CD4-positive, CD25-positive, alpha-beta regulatory T cell (primary cell): ENCODE measurements around the gene AURKB. TPM values are rescaled to one million over a fixed set of nuclear protein-coding genes. Genes with fewer than 3 reads are reported as not detected.
"Not testable (repeated sequence)": the region's sequence is repeated elsewhere in the genome, so short reads cannot be mapped to it uniquely, and the experiment has no call there.

Source experiments
- ATAC-seq, 2 donors: fragments of 150-1000 bp; cut with Tn5 transposase; one replicate each; pipeline ENCODE4 v1.10.0; 2021; ENCODE audit warnings: low read depth in 2 of 2, moderate number of reproducible peaks in 2 of 2, moderate library complexity in 1 of 2
- DNase-seq, 3 donors: peaks; one replicate each; pipeline versions ENCODE4 v3.0.0 to v3.0.0-alpha.2; 2012 to 2022; ENCODE audit warnings: mixed read lengths in 1 of 3
- H3K27ac ChIP-seq: one replicate; pipeline ENCODE4 v1.7.0; 2013; ENCODE audit warnings: mild to moderate bottlenecking, low read length; ENCODE audit not compliant: insufficient read depth, poor library complexity, severe bottlenecking
- H3K27me3 ChIP-seq: one replicate; pipeline ENCODE4 v1.7.0; 2013; ENCODE audit warnings: low read length; ENCODE audit not compliant: control insufficient read depth, insufficient read depth
- H3K36me3 ChIP-seq: one replicate; pipeline ENCODE4 v1.7.0; 2013; ENCODE audit warnings: mild to moderate bottlenecking, low read length, moderate library complexity; ENCODE audit not compliant: control insufficient read depth, insufficient read depth
- H3K4me1 ChIP-seq: 2 replicates; pipeline ENCODE4 v1.7.0; 2013; ENCODE audit warnings: mild to moderate bottlenecking, low read length; ENCODE audit not compliant: insufficient read depth, control insufficient read depth, poor library complexity, severe bottlenecking
- H3K4me3 ChIP-seq: one replicate; pipeline ENCODE4 v1.7.0; 2013; ENCODE audit warnings: low read depth, mild to moderate bottlenecking, low read length, moderate library complexity
- H3K9me3 ChIP-seq, 2 experiments: 1 replicate in 1 of 2; 2 replicates in 1 of 2; pipeline ENCODE4 v1.7.0; 2013; ENCODE audit warnings: low read length in 2 of 2, mild to moderate bottlenecking in 1 of 2, moderate library complexity in 1 of 2; ENCODE audit not compliant: control insufficient read depth in 2 of 2
- H3K27ac Mint-ChIP-seq, 3 donors: one replicate each; pipeline ENCODE4 v1.8.0; 2020 to 2022; ENCODE audit warnings: mild to moderate bottlenecking in 3 of 3, mixed read lengths in 3 of 3, moderate library complexity in 2 of 3
- H3K27me3 Mint-ChIP-seq: one replicate; pipeline ENCODE4 v1.8.0; 2022; ENCODE audit warnings: mild to moderate bottlenecking, mixed read lengths
- H3K36me3 Mint-ChIP-seq: one replicate; pipeline ENCODE4 v1.8.0; 2020; ENCODE audit warnings: mixed read lengths
- H3K4me1 Mint-ChIP-seq, 4 donors: one replicate each; pipeline ENCODE4 v1.8.0; 2020 to 2022; ENCODE audit warnings: mixed read lengths in 4 of 4, mild to moderate bottlenecking in 1 of 4
- H3K4me3 Mint-ChIP-seq, 4 donors: one replicate each; pipeline ENCODE4 v1.8.0; 2020 to 2022; ENCODE audit warnings: mild to moderate bottlenecking in 4 of 4, mixed read lengths in 4 of 4, moderate library complexity in 3 of 4
- H3K9me3 Mint-ChIP-seq, 7 donors: one replicate each; pipeline ENCODE4 v1.8.0; 2020 to 2022; ENCODE audit warnings: mixed read lengths in 7 of 7, mild to moderate bottlenecking in 3 of 7, moderate library complexity in 2 of 7
- polyA plus RNA-seq, 4 donors: library from polyadenylated mRNA; unstranded; fragments of 300-500 nt; fragmentation: Illumina TruSeq; gene quantifications; one replicate each; pipeline ENCODE4 v1.2.3, GENCODE V29; 2021
- total RNA-seq: library from RNA; stranded (reverse); gene quantifications from one replicate; pipeline ENCODE4 v1.2.3, GENCODE V29; 2022

AURKB gene
- total and polyA plus RNA-seq, 5 donors from 2014 or later = 1.5 to 5.3 (median 3.5) TPM

DNA sequence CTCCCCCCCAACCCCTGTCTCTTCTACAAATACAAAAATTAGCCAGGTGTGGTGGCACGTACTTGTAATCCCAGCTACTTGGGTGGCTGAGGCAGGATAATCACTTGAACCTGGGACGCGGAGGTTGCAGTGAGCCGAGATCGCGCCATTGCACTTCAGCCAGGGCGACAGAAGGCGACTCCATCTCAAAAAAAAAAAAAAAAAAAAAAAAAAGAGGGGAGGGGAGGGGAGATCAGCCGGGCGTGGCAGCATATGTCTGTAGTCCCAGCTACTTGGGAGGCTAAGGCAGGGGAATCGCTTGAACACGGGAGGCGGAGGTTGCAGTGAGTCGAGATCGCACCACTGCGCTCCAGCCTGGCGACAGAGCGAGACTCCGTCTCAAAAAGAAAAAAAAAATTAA, 40.2 kb downstream of the AURKB start:
- not testable (repeated sequence) for H3K9me3 Mint-ChIP-seq, H3K27ac Mint-ChIP-seq

DNA sequence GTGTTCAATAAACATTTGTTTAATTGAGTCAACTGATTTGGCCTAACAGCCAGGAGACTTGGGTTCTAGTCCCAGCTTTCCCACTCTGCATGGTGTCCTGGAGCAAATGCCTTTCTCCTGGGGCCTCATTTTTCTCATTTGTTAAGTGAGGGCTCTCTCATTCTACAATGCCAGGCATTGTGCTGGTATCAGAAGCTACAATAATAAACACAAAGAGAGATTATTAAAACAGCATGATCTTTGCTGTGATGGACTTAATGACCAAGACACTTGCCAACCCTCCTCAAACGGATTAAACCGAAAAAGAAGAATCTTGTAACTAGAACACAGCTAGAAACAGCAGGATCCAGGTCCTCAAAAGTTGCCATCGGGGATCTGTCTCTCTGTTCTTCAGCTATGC, 42.8 kb downstream of the AURKB start:
- H3K36me3 ChIP-seq = no peaks in the 10 kb centered on the region
- ATAC-seq (no peak), DNase-seq (no peak)
- H3K27me3 Mint-ChIP-seq = peaks cover 4% of the 10 kb centered on the region
- H3K27ac ChIP-seq = no peak overlapping the region
- H3K9me3 Mint-ChIP-seq = no peaks in the 10 kb centered on the region
- H3K4me1 ChIP-seq = peaks cover 26% of the 10 kb centered on the region
- H3K36me3 Mint-ChIP-seq = no peaks in the 10 kb centered on the region
- peaks cover 0 to 42% (median 13%) of the 10 kb centered on the region in 4 donors for H3K4me1 Mint-ChIP-seq
- no peak overlapping the region for H3K27ac Mint-ChIP-seq
- no peaks in the 10 kb centered on the region for H3K27me3 ChIP-seq
- H3K9me3 ChIP-seq = no peaks in the 10 kb centered on the region
- no peak overlapping the region for H3K4me3 ChIP-seq
- peak overlapping the region in 1 of 4 donors; percentile 13 for H3K4me3 Mint-ChIP-seq

More for the DNA sequence above, 40.2 kb downstream of the AURKB start:
- ATAC-seq, H3K4me3 ChIP-seq, H3K9me3 ChIP-seq, H3K27me3 ChIP-seq, DNase-seq, H3K27ac ChIP-seq, H3K36me3 Mint-ChIP-seq, H3K4me3 Mint-ChIP-seq, H3K36me3 ChIP-seq, H3K27me3 Mint-ChIP-seq: not testable (repeated sequence)
- peaks cover 10 to 46% (median 21%) of the 10 kb centered on the region in 4 donors for H3K4me1 Mint-ChIP-seq
- H3K4me1 ChIP-seq = peaks cover 20% of the 10 kb centered on the region

DNA sequence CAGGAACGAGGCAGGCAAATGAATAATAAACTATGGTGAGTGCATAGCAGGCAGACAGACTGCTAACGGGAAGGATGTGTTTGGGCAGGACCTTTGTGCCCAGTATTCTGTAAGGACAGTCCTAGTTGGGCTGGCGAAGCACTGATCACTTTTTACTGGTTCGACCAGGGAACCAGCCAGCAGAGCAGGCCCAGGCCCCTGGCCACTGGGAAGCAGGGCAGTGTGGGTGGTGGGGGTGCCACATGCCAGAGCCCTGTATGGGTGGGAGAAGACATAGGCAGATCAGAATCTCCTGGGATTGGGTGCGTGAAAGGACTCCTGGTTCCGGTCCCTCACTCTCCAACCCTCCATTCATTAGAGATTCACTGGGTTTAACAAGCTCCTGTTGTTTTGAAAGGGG, 43.6 kb downstream of the AURKB start:
- no peaks in the 10 kb centered on the region for H3K9me3 Mint-ChIP-seq
- peaks cover 0 to 41% (median 12%) of the 10 kb centered on the region in 4 donors for H3K4me1 Mint-ChIP-seq
- Histone ChIP-seq H3K36me3 (no peaks in the 10 kb centered on the region), H3K4me3 (no peak overlapping the region), H3K27ac (no peak overlapping the region), H3K27me3 (no peaks in the 10 kb centered on the region), H3K9me3 (no peaks in the 10 kb centered on the region), H3K4me1 (peaks cover 31% of the 10 kb centered on the region)
- ATAC-seq = no peak
- peaks cover under 1% of the 10 kb centered on the region for H3K36me3 Mint-ChIP-seq
- no peak overlapping the region for H3K27ac Mint-ChIP-seq
- no peak for DNase-seq
- peak overlapping the region in 2 of 4 donors; percentile 52 to 81 for H3K4me3 Mint-ChIP-seq
- H3K27me3 Mint-ChIP-seq = peaks cover 4% of the 10 kb centered on the region

DNA sequence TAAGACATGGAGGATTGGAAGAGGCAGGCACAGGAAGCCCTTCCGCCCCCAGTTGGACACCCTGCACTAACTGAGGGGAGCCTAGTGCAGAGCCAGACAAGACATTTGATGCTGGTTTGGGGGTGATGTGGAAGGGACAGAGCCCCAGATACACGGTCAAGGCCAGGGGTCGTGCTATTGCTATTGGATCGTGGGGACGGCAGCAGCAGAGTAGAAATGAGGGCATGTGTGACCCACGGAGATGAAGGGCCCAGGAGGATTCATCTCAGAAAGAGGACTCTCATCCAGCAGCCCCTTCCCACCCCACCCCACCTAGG, 45.6 kb downstream of the AURKB start:
- peak overlapping the region; percentile 96 to 97 (median 97) for H3K27ac Mint-ChIP-seq
- peak overlapping the region; percentile 73 to 93 (median 90) for H3K4me3 Mint-ChIP-seq
- peak in 1 of 3 donors; percentile 75 for DNase-seq
- peaks cover 0 to 56% (median 26%) of the 10 kb centered on the region in 4 donors for H3K4me1 Mint-ChIP-seq
- Histone ChIP-seq H3K36me3 (peaks cover 17% of the 10 kb centered on the region), H3K27ac (peak overlapping the region; percentile 98), H3K4me3 (peak overlapping the region; percentile 65), H3K9me3 (no peaks in the 10 kb centered on the region), H3K27me3 (no peaks in the 10 kb centered on the region), H3K4me1 (peaks cover 51% of the 10 kb centered on the region)
- peaks cover 4% of the 10 kb centered on the region for H3K27me3 Mint-ChIP-seq
- peaks cover 19% of the 10 kb centered on the region for H3K36me3 Mint-ChIP-seq
- ATAC-seq = peak; percentile 24 to 26
- H3K9me3 Mint-ChIP-seq = peaks cover 0 to 1% (median 0%) of the 10 kb centered on the region in 7 donors

DNA sequence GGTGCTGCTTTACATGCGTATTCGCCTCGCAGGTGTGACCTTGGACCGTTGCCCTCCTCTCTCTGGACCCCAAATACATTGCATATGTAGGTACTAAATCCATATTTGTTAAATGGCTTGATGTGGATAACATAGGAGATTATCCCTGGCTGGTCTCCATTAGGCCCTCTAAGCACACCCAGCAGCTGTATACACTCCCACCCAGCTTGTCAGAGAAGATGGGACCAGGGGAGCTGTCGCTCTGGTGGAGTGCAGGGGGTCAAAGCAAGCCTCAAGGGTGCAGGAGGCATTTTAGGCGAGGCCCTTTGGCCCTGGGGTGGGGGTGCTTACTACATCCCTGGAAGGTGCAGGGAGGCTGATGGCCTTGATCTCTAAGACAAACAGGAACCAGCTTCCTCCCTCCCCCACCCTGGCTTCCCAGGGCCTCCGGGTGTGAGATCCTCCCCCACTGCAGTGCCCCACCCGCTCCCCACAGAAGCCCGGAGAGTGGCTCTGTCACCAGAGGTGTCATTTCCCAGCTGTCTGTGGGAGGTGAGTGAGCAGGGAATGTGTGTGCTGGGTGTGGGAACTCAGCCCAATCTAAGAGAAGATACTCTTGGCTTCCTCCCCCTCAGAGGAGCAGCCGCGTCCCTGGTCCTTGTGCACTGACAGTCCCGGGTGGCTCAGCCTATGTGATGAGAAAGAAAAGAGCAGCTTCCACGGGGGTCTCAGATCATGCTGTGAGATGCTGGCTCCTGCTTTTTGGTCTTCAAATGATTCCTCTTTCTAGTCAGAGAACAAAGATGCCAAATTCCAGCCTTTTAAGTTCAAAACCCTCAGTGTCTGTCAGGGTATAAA, 46.2 kb downstream of the AURKB start:
- Mint-ChIP-seq H3K4me3 (peak overlapping the region; percentile 73 to 93 (median 90)), H3K27ac (peak overlapping the region; percentile 96 to 97 (median 97)), H3K9me3 (peaks cover 0 to 1% (median 0%) of the 10 kb centered on the region in 7 donors), H3K4me1 (peaks cover 0 to 62% (median 26%) of the 10 kb centered on the region in 4 donors), H3K36me3 (peaks cover 19% of the 10 kb centered on the region), H3K27me3 (peaks cover 4% of the 10 kb centered on the region)
- H3K27ac ChIP-seq = peak overlapping the region; percentile 98
- peaks cover 22% of the 10 kb centered on the region for H3K36me3 ChIP-seq
- DNase-seq = peak in 2 of 3 donors; percentile 50 to 87
- H3K4me3 ChIP-seq = peak overlapping the region; percentile 65
- peak; percentile 34 to 48 for ATAC-seq
- H3K27me3 ChIP-seq = no peaks in the 10 kb centered on the region
- H3K4me1 ChIP-seq = peaks cover 57% of the 10 kb centered on the region
- H3K9me3 ChIP-seq = no peaks in the 10 kb centered on the region

DNA sequence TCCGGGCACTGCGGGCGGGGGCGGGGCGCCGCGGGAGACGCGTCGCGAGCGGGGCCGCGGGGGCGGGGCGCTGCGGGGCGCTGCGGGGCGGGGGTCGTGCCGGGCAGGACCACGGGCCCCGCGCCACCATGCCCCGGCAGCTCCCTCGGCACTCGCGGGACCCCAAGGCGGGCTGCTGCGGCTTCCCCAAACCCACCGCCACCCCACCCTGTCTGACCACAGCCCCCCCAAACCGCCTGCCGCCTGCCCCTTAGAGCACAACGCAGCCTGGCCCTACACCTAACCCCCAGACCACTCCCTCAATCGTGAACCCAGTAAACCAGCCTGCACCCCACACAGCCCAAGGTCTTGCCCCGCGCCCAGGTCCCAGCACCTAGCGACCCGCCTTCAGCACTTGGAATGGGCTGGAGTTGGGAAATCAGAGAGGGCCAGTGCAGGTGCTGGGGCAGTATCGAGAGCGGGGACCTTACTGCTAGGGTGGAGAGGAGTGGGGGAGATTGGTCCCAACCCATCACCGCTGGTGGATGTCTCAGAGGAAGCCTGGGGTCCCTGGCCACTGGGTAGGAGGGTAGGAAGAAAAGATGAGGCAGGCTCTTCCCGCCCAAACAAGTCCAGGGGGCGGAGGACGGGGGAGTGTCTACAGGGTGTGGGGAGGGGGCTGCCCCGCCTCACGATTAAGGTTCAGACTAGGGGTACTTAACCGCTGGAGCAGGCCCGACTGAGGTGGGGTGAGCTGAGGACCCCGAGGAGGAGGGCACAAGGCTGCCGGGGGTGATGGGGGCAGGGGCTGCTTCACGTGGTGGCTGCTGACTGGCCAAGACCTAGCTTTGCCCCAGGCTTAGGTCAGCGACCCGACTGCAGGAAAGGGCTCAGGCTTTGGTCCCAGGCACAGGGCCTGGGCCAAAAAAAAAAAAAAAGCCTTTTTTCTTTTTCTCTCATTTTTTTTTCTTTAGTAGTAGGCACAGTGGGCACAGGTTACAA, 47.1 kb downstream of the AURKB start:
- ATAC-seq (no peak), DNase-seq (peak in 2 of 3 donors; percentile 5 to 35)
- Histone ChIP-seq H3K27me3 (no peaks in the 10 kb centered on the region), H3K27ac (peak overlapping the region; percentile 98), H3K4me1 (peaks cover 66% of the 10 kb centered on the region), H3K36me3 (peaks cover 22% of the 10 kb centered on the region), H3K9me3 (no peaks in the 10 kb centered on the region), H3K4me3 (peak overlapping the region; percentile 65)
- Mint-ChIP-seq H3K9me3 (peaks cover 0 to 1% (median 0%) of the 10 kb centered on the region in 7 donors), H3K4me3 (peak overlapping the region; percentile 59 to 93 (median 90)), H3K27me3 (peaks cover 4% of the 10 kb centered on the region), H3K27ac (peak overlapping the region; percentile 96 to 97 (median 97)), H3K4me1 (peaks cover 0 to 66% (median 32%) of the 10 kb centered on the region in 4 donors), H3K36me3 (peaks cover 25% of the 10 kb centered on the region)

DNA sequence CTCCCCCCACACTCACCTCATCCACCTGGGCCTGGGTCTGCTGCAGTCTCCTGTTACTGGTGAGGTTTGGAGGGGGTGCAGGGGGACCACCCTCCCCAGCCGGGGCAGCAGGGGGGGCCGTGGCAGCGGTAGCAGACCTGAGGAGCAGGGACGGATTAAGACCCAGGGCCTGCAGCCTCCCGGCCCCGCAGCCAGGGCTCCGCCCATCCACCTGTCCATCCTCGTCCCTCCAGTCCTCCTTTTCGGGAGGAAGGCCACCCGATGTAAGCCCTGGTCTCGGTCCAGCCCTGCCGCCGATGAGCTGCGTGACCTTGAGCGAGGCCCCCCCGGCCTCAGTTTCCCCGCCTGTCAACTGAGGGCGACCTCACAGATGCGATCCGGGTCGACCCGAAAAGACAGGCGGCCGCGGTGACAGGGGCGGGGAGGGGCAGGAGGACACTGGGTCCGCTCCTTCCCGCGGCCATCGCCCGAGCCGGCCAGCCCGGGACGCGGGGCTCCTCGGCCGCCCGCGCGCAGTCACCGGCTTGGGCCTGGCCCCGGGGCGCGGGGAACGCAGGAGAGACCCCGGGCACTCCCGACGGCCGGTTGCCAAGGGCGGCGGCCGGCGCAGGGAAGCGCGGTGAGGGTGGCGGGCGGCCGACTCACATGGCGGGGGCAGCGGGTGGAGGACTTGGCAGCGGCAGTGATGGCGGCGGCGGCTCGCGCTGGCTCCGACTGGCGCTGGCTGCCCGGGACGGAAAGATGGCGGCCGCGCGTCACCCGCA, 48.0 kb downstream of the AURKB start, which contains the start of gene VAMP2:
Gene VAMP2, minus strand, starts transcription at position 716 of the 764 bp plus-strand sequence. Its CDS starts 69 bp downstream, at position 647.
- H3K27me3 Mint-ChIP-seq = peaks cover 4% of the 10 kb centered on the region
- peaks cover 25% of the 10 kb centered on the region for H3K36me3 Mint-ChIP-seq
- peak within 1 kb of the TSS; percentile 89 to 96 (median 94) for H3K4me3 Mint-ChIP-seq
- ATAC-seq (peak; percentile 68 to 72), DNase-seq (peak; percentile 80 to 89 (median 86))
- Histone ChIP-seq H3K27ac (peak within 1 kb of the TSS; percentile 98), H3K4me1 (peaks cover 68% of the 10 kb centered on the region), H3K9me3 (no peaks in the 10 kb centered on the region), H3K27me3 (no peaks in the 10 kb centered on the region), H3K4me3 (peak within 1 kb of the TSS; percentile 82), H3K36me3 (peaks cover 22% of the 10 kb centered on the region)
- peaks cover 0 to 70% (median 32%) of the 10 kb centered on the region in 4 donors for H3K4me1 Mint-ChIP-seq
- peak within 1 kb of the TSS; percentile 96 to 98 (median 97) for H3K27ac Mint-ChIP-seq
- H3K9me3 Mint-ChIP-seq = peaks cover 0 to 1% (median 0%) of the 10 kb centered on the region in 7 donors
